Skin of body (tissue), 2 donors: Measurements from ENCODE around the gene CAPN2. TPM values are rescaled to one million over a fixed set of nuclear protein-coding genes. Genes with fewer than 3 reads are reported as not detected.

Source experiments
- DNase-seq: peaks from one replicate; lab custom pipeline; 2025; lab: John Stamatoyannopoulos, UW
- total RNA-seq: library from RNA; depleted of rRNA; stranded (reverse); fragments of >200 nt; gene quantifications from one replicate; pipeline ENCODE4 v1.2.3, GENCODE V29; 2014

CAPN2 gene
- total RNA-seq, 1 donor from 2014 or later = 81.8 TPM

DNA sequence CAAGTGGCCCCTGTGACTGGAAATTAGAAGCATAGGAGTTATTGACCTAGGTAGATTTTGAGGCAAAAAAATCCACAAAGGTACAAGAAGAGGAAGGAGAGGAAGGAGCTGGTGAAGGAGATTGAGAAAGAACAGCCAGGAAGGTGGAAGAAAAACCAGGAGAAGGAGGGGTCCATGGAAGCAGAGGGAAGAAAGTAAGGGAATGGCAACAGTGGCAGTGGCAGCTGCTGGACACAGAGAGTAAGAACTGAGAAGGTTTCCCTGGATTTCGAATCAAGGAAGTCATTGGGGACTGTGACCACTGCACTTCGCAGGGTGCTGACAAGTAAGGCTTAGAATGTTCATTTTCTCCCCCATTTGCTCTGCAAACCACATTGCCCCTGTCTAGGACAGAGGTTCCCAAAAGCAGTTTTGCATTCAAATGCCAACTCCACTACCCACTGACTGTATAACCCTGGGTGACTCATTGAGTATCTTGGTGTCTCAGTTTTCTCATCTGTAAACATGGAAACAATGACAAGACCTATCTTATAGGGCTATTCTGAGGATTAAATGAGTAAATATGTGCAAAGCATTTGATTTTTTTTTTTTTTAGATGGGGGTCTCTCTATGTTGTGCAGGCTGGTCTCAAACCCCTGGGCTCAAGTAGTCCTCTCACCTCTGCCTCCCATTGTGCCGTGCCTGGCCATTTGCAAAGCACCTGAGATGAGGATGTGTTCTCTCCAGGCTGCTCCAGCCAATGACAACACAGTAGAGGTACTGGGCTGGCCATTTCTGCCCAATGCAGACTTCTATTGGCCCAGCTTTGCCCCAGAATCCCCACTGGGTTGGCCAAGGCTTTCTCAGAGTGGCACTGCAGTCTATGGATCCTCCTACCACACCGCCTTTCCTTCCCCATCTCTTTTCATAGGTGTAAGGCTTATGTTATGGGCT, 9.3 kb upstream of the CAPN2 start:
- no peak for DNase-seq

- DNase-seq = no peak
Measured at GRCh38 chr1:223703668-223704013, 8.7 kb upstream of the CAPN2 start.

- peak; percentile 10 for DNase-seq
Measured at GRCh38 chr1:223704921-223705878, 7.1 kb upstream of the CAPN2 start.

DNA sequence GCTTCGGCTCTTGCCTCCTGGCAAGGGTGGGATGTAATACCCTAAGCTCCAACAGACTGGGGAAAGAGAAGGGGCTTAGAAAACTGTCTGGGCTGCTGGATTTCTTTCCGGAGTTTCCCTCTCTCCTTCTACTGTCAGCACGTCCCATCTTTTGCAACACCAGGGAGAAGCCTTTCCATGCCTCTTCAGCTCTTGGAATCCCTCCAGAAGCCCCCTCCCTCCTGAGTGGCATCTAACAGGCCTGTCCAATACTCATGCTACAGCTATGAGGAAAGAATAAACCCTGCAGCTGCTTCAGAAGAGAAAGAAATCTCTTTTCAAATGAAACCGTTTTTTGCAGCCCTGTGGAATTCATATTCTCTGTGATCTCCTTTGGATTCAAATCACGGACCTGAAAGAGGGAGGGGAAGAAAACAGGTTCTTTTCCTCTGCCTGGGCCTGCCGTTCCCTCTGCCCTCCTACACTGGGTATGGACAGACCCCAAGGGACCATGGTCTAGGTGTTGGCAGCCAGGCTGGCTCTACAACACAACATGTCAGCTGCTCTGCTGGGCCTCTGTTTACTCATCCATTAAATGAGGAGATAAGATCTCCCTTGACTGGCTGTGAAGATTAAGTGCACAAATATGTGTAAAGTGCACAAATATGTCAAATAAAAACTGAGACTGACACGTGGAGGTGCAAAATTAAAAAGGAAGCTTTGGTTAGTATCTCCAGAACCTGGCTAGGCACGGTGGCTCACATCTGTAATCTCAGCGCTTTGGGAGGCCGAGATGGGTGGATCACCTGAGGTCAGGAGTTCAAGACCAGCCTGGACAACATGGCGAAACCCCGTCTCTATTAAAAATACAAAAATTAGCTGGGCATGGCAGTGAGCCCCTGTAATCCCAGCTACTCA, 6.0 kb upstream of the CAPN2 start:
- peak; percentile 78 for DNase-seq

DNA sequence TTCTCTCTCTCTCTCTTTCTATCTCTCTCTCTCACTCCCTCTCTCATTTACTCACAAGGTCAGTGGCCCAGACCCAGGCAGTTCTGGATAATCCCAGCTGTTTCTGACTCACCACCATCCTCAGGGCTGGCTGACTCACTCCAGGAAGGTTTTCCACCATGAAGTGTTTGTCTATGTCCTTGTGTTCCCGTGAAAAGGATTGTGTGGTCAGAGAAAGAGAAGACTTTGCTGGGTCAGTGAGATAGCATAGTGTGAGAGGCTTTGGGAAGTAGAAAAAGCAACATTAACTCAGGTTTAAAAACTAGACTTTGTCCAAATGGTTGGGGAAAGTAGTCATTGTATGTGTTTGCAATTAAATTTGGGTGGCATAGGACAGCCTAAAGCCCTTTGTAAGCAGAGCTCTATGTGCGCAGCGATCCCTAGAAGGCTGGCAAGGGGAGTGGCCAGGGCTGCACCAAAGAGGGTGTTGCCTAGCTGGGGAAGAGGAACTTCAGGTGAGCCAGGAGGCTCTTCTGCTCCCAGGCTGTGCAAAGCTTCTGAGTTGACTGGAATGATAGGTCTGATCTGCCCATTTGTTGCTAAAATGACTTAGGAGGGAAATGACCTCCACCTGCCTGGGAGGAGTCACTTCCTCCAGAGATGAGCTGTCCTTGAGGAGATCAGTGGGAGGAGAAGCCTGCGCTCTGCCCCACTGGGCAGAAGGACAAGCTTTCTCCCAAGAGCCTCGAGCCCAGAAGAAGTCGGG, 4.9 kb upstream of the CAPN2 start:
- DNase-seq = no peak

- no peak for DNase-seq
Measured at GRCh38 chr1:223708001-223708359, 4.4 kb upstream of the CAPN2 start.

DNA sequence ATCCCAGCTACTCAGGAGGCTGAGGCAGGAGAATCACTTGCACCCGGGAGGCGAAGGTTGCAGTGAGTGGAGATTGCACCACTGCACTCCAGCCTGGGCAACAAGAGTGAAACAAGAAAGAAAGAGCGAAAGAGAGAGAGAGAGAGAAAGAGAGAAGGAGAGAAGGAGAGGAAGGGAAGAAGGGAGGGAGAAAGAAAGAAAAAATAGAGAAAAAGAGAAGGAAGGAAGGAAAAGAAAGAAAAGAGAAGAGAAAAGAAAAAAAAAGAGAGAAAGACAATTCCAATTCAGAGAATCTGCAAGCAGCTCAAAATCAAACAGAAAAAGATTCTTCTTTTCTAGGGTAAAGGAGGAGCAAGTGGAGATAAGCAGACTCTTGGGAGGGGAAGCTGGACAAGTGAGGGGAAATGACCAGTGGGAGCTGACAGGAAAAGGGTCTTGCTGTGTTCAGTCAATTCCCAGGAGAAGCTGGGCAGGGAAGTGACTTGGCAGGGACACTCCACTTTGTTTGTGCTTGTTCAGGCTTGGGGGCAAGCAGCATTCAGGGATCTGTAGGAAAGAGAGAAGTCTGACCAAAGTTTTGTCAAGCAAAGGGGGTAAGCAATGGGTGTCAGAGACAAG, 3.6 kb upstream of the CAPN2 start:
- no peak for DNase-seq

DNA sequence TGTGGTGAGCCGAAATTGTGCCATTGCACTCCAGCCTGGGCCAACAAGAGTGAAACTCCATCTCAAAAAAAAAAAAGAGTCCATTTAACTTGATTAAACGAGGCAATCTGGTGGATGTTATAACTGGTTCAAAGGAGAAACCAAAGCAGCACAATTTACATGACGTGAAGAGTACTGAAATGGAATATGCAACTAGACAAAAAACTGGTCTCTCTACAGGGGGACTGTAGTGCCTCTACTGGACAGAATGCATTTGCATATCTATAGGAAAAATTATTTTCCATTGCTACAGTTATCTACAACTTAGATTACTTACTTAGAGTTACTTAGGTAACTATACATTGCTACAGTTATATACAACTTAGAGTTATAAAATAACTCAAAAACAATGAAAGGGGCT, 2.7 kb upstream of the CAPN2 start:
- peak; percentile 45 for DNase-seq

DNA sequence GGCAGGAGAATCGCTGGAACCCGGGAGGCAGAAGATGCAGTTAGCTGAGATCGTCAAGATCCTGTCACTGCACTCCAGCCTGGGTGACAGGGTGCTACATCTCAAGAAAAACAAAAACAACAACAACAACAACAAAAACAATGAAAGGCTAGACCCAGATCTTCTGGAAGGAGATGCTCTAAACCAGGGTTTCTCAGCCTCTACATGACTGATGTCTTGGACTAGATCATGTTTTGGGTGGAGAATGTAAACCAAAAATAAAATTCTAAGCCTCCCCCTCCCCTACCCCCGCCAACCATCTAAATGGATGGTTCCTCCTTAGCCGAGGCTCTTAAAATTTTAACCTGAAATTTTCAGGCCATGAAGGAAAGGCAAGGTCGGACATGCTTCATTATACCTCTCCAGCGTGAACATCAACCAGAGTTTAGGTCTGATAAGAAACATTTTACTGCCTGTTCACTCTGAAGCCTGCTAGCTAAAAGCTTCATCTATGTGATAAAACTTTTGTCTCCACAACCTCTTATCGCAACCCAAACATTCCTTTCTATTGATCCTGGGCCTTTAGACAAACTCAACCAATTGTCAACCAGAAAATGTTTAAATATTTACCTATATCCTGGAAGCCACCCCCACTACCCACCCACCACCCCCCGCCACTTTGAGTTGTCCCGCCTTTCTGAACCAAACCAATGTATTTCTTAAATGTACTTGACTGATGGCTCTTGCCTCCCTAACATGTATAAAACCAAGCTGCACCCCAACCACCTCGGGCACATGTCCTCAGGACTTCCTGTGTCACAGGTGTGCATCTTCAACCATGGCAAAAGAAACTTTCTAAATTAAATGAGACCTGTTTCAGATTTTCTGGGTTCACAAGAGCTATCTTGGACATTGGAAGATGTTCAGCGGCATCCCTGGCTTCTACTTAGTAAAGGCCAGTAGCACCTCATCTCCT, 1.9 kb upstream of the CAPN2 start:
- DNase-seq = no peak

GRCh38 chr1:223711173-223711572, 1.2 kb upstream of the CAPN2 start:
- no peak for DNase-seq

- DNase-seq = peak; percentile 43
Measured at GRCh38 chr1:223711747-223712193, 569 bp upstream of the CAPN2 start.

DNA sequence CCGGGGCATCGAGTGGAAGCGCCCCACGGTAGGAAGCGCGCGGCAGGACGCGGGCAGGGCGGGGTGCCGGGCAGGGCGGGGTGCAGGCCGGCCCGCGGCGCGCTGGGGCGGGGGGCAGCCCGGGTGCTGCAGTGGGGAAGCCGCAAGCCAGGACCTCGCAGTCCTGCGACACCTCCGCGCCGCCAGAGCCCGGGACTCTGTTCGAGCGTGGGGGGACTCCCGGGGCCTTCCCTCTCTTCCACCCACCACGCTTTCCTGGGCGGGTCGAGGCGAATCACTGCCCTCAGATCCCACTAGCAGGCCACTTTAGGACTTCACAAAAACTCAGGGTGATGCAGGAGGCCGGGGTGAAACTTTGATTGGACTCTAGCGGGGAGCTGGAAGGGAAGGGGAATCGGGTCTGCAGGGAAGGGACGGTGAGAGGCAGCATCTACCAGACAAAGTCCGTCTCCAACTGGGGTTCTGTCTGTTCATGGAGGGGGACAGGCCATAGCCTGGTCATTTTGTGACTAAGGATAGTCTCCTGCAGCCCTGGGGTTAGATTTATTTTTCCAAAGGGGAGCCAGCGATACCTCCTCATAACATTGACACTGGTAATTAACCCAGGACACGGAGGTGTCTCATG, 623 bp downstream of the CAPN2 start:
- no peak for DNase-seq

- DNase-seq = no peak
Measured at GRCh38 chr1:223713546-223714420, 1.4 kb downstream of the CAPN2 start.

GRCh38 chr1:223714421-223714724, 2.0 kb downstream of the CAPN2 start:
- no peak for DNase-seq

GRCh38 chr1:223714849-223715603, 2.7 kb downstream of the CAPN2 start:
- DNase-seq = no peak

DNA sequence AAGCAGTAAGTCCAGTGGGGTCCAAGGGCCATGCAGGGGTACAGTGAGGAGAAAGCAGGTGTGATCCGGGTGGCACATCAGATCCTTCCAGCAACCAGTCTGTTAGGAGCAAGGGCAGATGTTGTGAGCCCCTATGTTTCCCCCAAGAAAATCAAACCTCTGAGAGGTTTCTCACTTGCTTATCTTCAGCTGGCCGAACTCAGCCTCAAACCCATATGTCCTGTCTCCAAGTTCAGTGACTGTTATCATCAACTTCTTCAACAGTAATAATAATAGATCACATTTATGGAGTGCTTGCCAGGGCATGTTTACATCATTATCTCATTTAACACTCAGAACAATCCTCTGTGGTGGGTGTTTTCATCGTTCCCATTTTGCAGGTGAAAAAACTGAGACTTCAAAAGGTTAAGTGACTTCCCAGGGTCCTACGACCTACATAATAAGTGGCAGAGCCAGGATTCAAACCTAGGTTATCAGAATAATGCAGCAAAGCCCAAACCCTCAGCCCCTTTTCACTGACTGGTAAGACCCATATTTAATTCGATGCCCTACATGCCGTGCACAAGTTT, 3.3 kb downstream of the CAPN2 start:
- DNase-seq = no peak
